ENCODE measurements around the gene ACTR10.

Gene ACTR10

GRCh38 chr14:58282925-58283593, 83.1 kb downstream of the ACTR10 start:
- no peak for DNase-seq

GRCh38 chr14:58283730-58284129, 83.8 kb downstream of the ACTR10 start:
- no peak for DNase-seq

GRCh38 chr14:58285132-58285531, 85.2 kb downstream of the ACTR10 start:
- no peak for DNase-seq

Data from NCI-H1436 treated with DMSO at 0.1 percent for 48 hours (cell line).